Sigmoid colon (tissue), 4 donors: ENCODE data around the gene FBXO48.

ENCODE experiments used
- CTCF ChIP-seq, 4 experiments: fragments of 450-650 bp in 3 of 4; fragments of 200-600 bp in 1 of 4; IDR thresholded peaks; one replicate each; pipeline ENCODE4 v1.5.1; 2016 to 2019; ENCODE audit warnings: antibody characterized with exemption in 4 of 4, mild to moderate bottlenecking in 3 of 4, moderate library complexity in 2 of 4
- EP300 ChIP-seq, 4 donors: sonication (generic); formaldehyde crosslinking; IDR thresholded peaks; one replicate each; pipeline ENCODE4 v1.6.1; 2017; ENCODE audit warnings: antibody characterized with exemption in 4 of 4
- POLR2A ChIP-seq, 2 donors: fragments of 450-650 bp; IDR thresholded peaks; one replicate each; pipeline ENCODE4 v1.6.1; 2016; ENCODE audit warnings: antibody characterized with exemption in 2 of 2, mild to moderate bottlenecking in 2 of 2, moderate library complexity in 2 of 2
- POLR2AphosphoS5 ChIP-seq, 4 donors: sonication (generic); formaldehyde crosslinking; IDR thresholded peaks; one replicate each; pipeline ENCODE4 v1.6.1; 2017; ENCODE audit warnings: antibody characterized with exemption in 4 of 4

DNA sequence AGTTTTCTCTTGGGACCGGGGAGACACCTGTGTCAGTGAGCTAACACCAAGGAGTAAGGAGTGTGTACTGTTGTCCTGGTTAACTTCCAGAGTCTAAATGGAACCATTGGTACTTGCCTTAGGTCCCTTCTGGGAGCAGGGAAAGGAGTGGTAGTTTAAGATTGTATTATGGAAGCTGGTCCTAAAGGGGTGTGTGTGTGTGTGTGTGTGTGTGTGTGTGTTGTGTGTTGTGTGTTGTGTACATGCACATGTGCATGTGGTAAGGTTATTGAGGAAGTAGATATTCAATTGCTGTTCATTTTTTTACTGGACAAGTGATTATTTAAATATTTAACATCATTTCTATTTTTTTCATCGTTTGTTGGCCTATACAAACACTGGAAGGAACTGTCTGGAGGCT lies 1.7 kb upstream of the FBXO48 start:
- TF ChIP-seq CTCF (IDR thresholded peaks at IDR 0.05): no peak
- no peak for TF ChIP-seq POLR2A (IDR thresholded peaks at IDR 0.05)
- no peak for TF ChIP-seq EP300 (IDR thresholded peaks at IDR 0.05)
- TF ChIP-seq POLR2AphosphoS5 (IDR thresholded peaks at IDR 0.05): no peak
